ENCODE results near the gene KCNA10.

DNA sequence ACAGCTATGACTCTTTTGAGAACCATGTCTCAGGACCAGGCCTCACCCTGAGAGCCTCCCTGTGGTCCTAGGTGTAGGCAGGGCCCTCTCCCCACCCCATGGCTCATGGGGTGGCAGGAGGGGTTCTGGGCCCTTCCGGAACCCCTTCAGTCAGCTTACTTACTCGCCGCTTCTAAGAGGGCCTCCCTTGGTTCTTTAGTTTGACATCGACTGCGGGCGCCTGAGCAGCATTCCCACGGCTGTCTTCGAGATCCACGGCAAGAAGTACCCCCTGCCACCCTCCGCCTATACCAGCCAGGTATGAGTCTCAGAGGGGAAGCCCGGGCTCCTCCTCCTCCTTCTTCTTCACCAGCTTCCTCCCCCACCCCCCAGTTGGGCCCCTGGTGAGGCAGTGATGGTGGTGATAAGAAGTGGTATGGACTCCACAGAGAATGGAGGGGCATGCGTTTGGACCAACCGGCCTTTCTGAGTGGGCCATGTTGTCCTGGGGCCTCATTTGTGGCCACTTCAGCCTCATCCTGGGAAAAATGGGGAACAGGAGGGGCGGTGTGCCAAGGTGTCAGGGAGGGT, 28.9 kb downstream of the KCNA10 start:
- TF ChIP-seq SIN3A (IDR thresholded peaks at IDR 0.05; ENCODE audit: borderline replicate concordance, insufficient read depth, low read length), result no peak
- TF ChIP-seq POLR2AphosphoS5 (IDR thresholded peaks at IDR 0.05; ENCODE audit: low read depth, low read length), result no peak
- TF ChIP-seq, protein P1, sequence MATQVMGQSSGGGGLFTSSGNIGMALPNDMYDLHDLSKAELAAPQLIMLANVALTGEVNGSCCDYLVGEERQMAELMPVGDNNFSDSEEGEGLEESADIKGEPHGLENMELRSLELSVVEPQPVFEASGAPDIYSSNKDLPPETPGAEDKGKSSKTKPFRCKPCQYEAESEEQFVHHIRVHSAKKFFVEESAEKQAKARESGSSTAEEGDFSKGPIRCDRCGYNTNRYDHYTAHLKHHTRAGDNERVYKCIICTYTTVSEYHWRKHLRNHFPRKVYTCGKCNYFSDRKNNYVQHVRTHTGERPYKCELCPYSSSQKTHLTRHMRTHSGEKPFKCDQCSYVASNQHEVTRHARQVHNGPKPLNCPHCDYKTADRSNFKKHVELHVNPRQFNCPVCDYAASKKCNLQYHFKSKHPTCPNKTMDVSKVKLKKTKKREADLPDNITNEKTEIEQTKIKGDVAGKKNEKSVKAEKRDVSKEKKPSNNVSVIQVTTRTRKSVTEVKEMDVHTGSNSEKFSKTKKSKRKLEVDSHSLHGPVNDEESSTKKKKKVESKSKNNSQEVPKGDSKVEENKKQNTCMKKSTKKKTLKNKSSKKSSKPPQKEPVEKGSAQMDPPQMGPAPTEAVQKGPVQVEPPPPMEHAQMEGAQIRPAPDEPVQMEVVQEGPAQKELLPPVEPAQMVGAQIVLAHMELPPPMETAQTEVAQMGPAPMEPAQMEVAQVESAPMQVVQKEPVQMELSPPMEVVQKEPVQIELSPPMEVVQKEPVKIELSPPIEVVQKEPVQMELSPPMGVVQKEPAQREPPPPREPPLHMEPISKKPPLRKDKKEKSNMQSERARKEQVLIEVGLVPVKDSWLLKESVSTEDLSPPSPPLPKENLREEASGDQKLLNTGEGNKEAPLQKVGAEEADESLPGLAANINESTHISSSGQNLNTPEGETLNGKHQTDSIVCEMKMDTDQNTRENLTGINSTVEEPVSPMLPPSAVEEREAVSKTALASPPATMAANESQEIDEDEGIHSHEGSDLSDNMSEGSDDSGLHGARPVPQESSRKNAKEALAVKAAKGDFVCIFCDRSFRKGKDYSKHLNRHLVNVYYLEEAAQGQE (IDR thresholded peaks at IDR 0.05; ENCODE audit: insufficient read depth in 1 of 2, low read depth in 2 of 2, low read length in 2 of 2), result no peak
- no peak for TF ChIP-seq FOXP2 (optimal IDR thresholded peaks at IDR 0.05; ENCODE audit: borderline replicate concordance, extremely low read depth, extremely low read length, insufficient read depth)

Measured in PFSK-1 (cell line).